HepG2 (cell line): ENCODE data around the gene SLC9A5. TPM values are rescaled to one million over a fixed set of nuclear protein-coding genes. Genes with fewer than 3 reads are reported as not detected.

Source experiments
- ATRX ChIP-seq: sonication (generic); formaldehyde crosslinking; IDR thresholded peaks from 2 replicates; pipeline ENCODE4 v1.4.0; 2020; ENCODE audit warnings: missing genetic modification reagents, borderline replicate concordance
- CERS6 ChIP-seq: sonication (generic); formaldehyde crosslinking; IDR thresholded peaks from 2 replicates; pipeline ENCODE4 v1.5.0; 2020; ENCODE audit warnings: missing genetic modification reagents
- FOXJ3 ChIP-seq: sonication (generic); formaldehyde crosslinking; IDR thresholded peaks from 2 replicates; pipeline ENCODE4 v1.4.0; 2020; ENCODE audit warnings: missing genetic modification reagents, mild to moderate bottlenecking, borderline replicate concordance
- FUBP1 ChIP-seq: sonication (generic); formaldehyde crosslinking; IDR thresholded peaks from 2 replicates; pipeline ENCODE4 v1.5.1; 2020; ENCODE audit warnings: missing genetic modification reagents, mild to moderate bottlenecking, borderline replicate concordance
- HDAC2 ChIP-seq: sonication (generic); formaldehyde crosslinking; IDR thresholded peaks from 2 replicates; pipeline ENCODE4 v1.4.0; 2020; ENCODE audit warnings: missing genetic modification reagents
- HNF1A ChIP-seq, 2 experiments: sonication (generic) in 1 of 2; formaldehyde crosslinking in 1 of 2; IDR thresholded peaks; 2 replicates each; pipeline versions ENCODE4 v1.4.0 to v1.6.1; 2016 to 2020; ENCODE audit warnings: borderline replicate concordance in 1 of 2, low read depth in 1 of 2, mild to moderate bottlenecking in 1 of 2, missing genetic modification reagents in 1 of 2
- KAT7 ChIP-seq: IDR thresholded peaks from 2 replicates; pipeline ENCODE4 v1.6.1; 2018; ENCODE audit warnings: borderline replicate concordance, missing compliant biosample characterization
- NFE2L1 ChIP-seq: sonication (generic); formaldehyde crosslinking; IDR thresholded peaks from 2 replicates; pipeline ENCODE4 v1.4.0; 2020; ENCODE audit warnings: missing genetic modification reagents, mild to moderate bottlenecking, borderline replicate concordance
- POLR2AphosphoS2 ChIP-seq: IDR thresholded peaks from 2 replicates; pipeline ENCODE4 v1.6.1; 2011; ENCODE audit warnings: low read depth, low read length, improper control_type of control experiment
- REPIN1 ChIP-seq: sonication (generic); formaldehyde crosslinking; IDR thresholded peaks from 2 replicates; pipeline ENCODE4 v1.8.0; 2022; ENCODE audit warnings: missing genetic modification reagents, low read depth, mild to moderate bottlenecking, borderline replicate concordance
- TBL1XR1 ChIP-seq: fragments of 150-350 bp; IDR thresholded peaks from 2 replicates; pipeline ENCODE4 v1.6.1; 2014; ENCODE audit warnings: borderline replicate concordance, low read length; ENCODE audit not compliant: partially characterized antibody
- ZNF333 ChIP-seq: sonication (generic); formaldehyde crosslinking; IDR thresholded peaks from 2 replicates; pipeline ENCODE4 v1.4.0; 2020; ENCODE audit warnings: mild to moderate bottlenecking, missing genetic modification reagents, borderline replicate concordance
- ZNF557 ChIP-seq: sonication (generic); formaldehyde crosslinking; IDR thresholded peaks from 2 replicates; pipeline ENCODE4 v1.4.0; 2020; ENCODE audit warnings: missing genetic modification reagents
- ZNF652 ChIP-seq: IDR thresholded peaks from 2 replicates; pipeline ENCODE4 v1.6.1; 2016; ENCODE audit warnings: low read depth, borderline replicate concordance
- ZNF687 ChIP-seq: sonication (generic); formaldehyde crosslinking; IDR thresholded peaks from 2 replicates; pipeline ENCODE4 v1.5.1; 2020; ENCODE audit warnings: mild to moderate bottlenecking, missing genetic modification reagents, moderate library complexity
- ZNF878 ChIP-seq: sonication (generic); formaldehyde crosslinking; IDR thresholded peaks from 2 replicates; pipeline ENCODE4 v1.8.1; 2023; ENCODE audit warnings: mild to moderate bottlenecking, missing genetic modification reagents, moderate library complexity
- ZSCAN9 ChIP-seq: IDR thresholded peaks from 2 replicates; pipeline ENCODE4 v1.6.1; 2016; ENCODE audit warnings: borderline replicate concordance
- polyA plus RNA-seq, 8 experiments: library from polyadenylated mRNA; depleted of rRNA in 3 of 8; stranded (reverse) in 7 of 8; unstranded in 1 of 8; fragments of >200 nt; fragmentation: Illumina TruSeq in 4 of 8; extraction: Trizol in 4 of 8; gene quantifications; 2 replicates each; pipeline versions ENCODE4 v1.2.1 to v1.2.3, GENCODE V29; 2011 to 2016; ENCODE audit warnings: low read depth in 4 of 8, missing spikeins in 1 of 8, mixed read lengths in 1 of 8; ENCODE audit not compliant: insufficient read depth in 1 of 8
- total RNA-seq, 5 experiments: library from RNA; depleted of rRNA; stranded (reverse); fragments of >200 nt; fragmentation: Illumina TruSeq; extraction: Trizol; gene quantifications; 2 replicates each; pipeline ENCODE4 v1.2.3, GENCODE V29; 2016; ENCODE audit warnings: low read depth in 1 of 5

SLC9A5 gene
- total and polyA plus RNA-seq, 2 of the 13 experiments (the other 11 are each of a cell fraction or from before 2014, with no cell fraction given): 0.58 to 1.4 TPM

GRCh38 chr16:67213197-67214019 lies 35.4 kb upstream of the SLC9A5 start (continued):
- TF ChIP-seq HNF1A (IDR thresholded peaks at IDR 0.05; ENCODE audit: low read depth) (no peak), HNF1A (CRISPR knock-in tag; IDR thresholded peaks at IDR 0.05; ENCODE audit: borderline replicate concordance) (no peak), ZSCAN9 (CRISPR knock-in tag) (no peak), FUBP1 (CRISPR knock-in tag) (no peak), KAT7 (no peak), ZNF333 (CRISPR knock-in tag) (peak; percentile 64; the same call in 1 of the 2 replicates), ZNF652 (CRISPR knock-in tag) (no peak), ZNF557 (CRISPR knock-in tag) (no peak), ATRX (CRISPR knock-in tag) (no peak), CERS6 (CRISPR knock-in tag) (no peak), NFE2L1 (no peak), ZNF878 (CRISPR knock-in tag) (no peak), REPIN1 (CRISPR knock-in tag) (0 out of 2 replicates have a peak, but pooled peaks have one; percentile 9), TBL1XR1 (no peak), FOXJ3 (CRISPR knock-in tag) (no peak), ZNF687 (CRISPR knock-in tag) (peak; percentile 18; the same call in 1 of the 2 replicates), HDAC2 (CRISPR knock-in tag) (no peak), POLR2AphosphoS2 (no peak)
